Esophagus mucosa (tissue), 1 donor: ENCODE results near the gene B4GALT3. TPM values are rescaled to one million over a fixed set of nuclear protein-coding genes. Genes with fewer than 3 reads are reported as not detected.
A peak's percentile ranks its signal among the peaks of the same experiment; 100 is the strongest.

Experiments used
- ATAC-seq: fragments of 200-7000 bp; cut with Tn5 transposase; one replicate; pipeline ENCODE4 v1.9.1; 2020
- total RNA-seq: library from RNA; stranded (reverse); gene quantifications from one replicate; pipeline ENCODE4 v1.2.4, GENCODE V29; 2023
- donor health status: DM: yes; HTN: yes; CAD: no.

The B4GALT3 gene
- total RNA-seq, 1 donor from 2014 or later: 17.7 TPM

DNA sequence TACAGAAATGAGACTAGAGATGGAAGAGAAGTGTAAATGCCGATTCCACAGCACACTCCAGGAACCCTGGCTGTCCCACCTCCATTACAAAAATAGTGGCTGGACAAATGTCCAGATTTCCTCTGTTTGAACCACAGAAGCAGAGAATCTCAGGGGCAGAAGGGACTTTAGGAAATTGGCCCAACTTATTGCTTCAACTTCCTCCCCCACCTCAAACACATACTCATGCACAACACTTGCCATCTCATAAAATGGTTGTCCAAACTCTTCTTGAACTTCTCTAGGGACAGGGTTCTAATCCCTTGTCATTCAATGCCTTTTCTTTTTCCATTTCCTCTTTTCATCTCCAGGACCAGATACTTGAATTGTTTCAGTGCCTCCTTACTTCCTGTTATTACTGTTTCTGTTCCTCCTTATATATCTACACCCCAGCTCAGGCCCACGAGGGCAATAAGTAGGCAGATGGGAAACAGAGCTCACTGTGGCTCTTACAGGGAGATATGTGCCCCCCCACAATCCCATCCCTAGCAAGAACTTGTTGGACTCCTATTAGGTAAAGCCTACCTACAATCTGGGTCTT is 8.5 kb upstream of the B4GALT3 start:
- ATAC-seq: peak; percentile 27

DNA sequence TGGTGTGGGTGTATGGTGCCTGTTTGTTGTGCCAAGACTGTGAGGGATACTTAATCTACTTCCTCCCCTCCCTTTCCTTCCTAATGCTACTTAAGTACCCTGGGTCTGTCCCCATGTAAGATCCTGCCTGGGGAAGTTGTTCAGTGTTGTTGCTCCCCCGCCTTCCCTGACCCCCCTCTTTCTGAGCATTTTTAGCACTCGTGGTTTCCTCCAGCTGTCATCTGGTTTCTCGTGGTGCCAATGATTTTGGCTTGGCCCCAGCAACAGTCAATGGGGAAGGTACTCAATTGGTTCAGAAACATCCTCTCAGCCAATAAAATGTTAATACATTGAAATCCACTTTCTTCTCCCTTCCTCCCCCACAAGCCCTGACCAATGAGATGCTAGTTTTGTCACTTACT is 8.0 kb upstream of the B4GALT3 start:
- peak; percentile 57 for ATAC-seq

DNA sequence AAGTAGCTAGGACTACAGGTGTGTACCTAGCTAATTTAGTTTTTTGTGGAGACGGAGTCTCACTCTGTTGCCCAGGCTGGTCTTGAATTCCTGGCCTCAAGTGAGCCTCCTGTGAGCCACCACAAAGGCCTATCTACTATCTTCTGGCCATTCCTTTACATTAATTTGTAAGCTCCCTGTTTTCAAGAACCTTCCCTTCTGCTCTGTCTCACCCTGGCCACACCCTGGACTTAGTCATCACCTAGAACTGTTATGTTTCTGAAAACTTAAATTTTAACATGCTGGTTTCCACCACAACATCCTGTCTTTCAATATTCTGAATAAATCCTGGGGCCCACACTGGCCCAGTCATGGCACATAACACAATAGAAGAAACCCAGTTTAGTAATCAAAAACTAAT is 4.9 kb upstream of the B4GALT3 start:
- peak; percentile 18 for ATAC-seq

GRCh38 chr1:161180639-161181038 is 3.3 kb upstream of the B4GALT3 start:
- no peak for ATAC-seq

- peak; percentile 76 for ATAC-seq
These were observed 2.4 kb upstream of the B4GALT3 start for GRCh38 chr1:161179698-161180097.

GRCh38 chr1:161177936-161178244 is 583 bp upstream of the B4GALT3 start:
- no peak for ATAC-seq

- ATAC-seq: peak; percentile 21
These were observed 717 bp downstream of the B4GALT3 start for GRCh38 chr1:161176468-161177111.

DNA sequence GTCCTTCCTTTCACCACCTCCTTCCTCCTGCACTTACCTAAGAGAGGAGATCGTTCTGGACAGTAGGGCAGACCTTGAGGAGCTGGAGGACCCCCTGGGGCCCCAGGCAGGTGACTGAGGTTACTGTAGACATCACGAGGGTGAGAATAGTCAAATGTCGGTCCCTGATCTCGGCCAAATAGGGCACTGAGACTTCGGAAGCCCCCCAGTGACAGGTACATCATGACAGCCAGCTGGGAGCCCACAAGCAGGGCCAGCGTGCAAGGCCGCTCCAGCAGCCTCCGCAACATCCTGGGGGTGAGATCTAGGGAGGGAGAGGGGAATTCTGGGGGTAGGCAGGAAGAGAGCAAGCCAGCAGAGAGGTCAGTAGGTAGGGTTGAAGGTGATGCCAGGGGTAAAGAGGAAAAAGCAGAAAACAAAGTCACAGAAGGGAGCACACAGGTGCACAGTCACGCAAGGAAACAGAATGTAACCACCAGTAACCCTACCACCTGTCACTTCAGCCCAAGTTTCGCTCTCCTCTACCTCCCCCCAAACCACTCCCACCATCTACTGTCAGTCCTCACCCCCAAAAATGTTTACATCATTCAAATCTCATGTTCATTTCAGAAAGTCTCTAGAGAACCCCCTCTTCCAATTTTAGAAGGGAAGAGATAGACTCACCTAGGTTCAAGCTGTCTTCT is 1.4 kb downstream of the B4GALT3 start:
- ATAC-seq: no peak

- ATAC-seq: no peak
These were observed 2.4 kb downstream of the B4GALT3 start for GRCh38 chr1:161174911-161175310.

DNA sequence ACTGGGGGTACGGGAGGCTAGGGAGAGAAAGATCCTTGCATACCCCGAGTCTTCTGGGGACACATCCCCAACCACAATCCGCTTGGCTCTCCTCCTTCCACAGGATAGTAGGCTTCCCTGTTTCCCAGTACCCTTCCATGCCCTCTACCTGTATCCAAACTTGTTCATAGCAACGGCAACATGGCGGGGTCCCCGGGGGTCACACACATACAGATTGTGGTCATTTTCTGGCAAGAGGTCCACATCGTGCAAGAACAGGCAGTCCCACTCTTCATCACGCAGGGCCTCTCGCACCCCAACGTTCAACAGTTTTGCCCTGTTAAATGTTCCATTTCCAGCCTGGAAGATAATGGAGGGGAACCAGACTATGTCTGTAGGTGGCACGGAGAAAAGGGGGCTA is 3.6 kb downstream of the B4GALT3 start:
- no peak for ATAC-seq

GRCh38 chr1:161172776-161173376 is 4.4 kb downstream of the B4GALT3 start:
- no peak for ATAC-seq

GRCh38 chr1:161172349-161172748 is 5.0 kb downstream of the B4GALT3 start:
- ATAC-seq: no peak

GRCh38 chr1:161171696-161172095 is 5.6 kb downstream of the B4GALT3 start:
- no peak for ATAC-seq

- no peak for ATAC-seq
These were observed 6.1 kb downstream of the B4GALT3 start for GRCh38 chr1:161171191-161171590.

GRCh38 chr1:161168906-161169305 is 8.4 kb downstream of the B4GALT3 start:
- ATAC-seq: no peak

- no peak for ATAC-seq
These were observed 10.4 kb downstream of the B4GALT3 start for GRCh38 chr1:161166669-161167548.

GRCh38 chr1:161165742-161166668 is 11.3 kb downstream of the B4GALT3 start, which contains the start of gene PPOX:
Gene PPOX, plus strand, starts transcription at chr1:161166426. Its CDS starts 422 bp downstream, at chr1:161166848.
- ATAC-seq: peak; percentile 95

DNA sequence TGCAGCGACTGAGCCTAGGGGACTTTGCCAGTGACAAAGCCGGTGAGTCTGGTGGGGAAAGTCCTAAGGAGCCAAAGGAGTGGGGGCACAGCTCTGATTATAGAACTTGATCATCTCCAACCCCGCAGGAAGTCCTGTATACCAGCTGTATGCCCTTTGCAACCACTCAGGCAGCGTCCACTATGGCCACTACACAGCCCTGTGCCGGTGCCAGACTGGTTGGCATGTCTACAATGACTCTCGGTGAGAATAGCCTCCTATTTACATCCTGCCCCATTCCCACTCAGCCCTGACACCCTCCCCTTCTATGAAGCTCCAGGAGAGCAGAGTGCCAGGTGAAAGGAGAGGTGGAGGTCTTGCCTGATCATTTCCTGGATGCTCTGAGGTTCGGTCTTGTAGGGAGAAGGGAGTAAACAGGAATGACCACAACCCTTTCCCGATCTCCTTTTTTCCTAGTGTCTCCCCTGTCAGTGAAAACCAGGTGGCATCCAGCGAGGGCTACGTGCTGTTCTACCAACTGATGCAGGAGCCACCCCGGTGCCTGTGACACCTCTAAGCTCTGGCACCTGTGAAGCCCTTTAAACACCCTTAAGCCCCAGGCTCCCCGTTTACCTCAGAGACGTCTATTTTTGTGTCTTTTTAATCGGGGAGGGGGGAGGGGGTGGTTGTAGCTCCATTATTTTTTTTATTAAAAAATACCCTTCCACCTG is 12.3 kb downstream of the B4GALT3 start:
- no peak for ATAC-seq

GRCh38 chr1:161163793-161164192 is 13.5 kb downstream of the B4GALT3 start:
- no peak for ATAC-seq

- ATAC-seq: no peak
These were observed 14.5 kb downstream of the B4GALT3 start for GRCh38 chr1:161162806-161163205.

DNA sequence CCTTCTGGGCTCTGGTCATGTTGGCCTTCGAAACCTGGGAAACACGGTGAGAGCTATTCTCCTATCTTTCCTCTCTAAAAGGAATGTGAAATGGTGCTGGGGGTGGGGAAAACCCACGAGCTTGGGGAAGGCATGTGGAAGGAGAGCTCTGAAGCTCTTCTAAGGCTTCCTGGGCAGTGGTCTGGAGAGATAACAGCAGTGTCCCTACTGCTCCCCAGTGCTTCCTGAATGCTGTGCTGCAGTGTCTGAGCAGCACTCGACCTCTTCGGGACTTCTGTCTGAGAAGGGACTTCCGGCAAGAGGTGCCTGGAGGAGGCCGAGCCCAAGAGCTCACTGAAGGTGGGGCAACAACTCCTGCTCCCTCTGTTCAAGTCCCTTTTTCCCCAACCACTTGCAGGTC is 15.3 kb downstream of the B4GALT3 start:
- ATAC-seq: no peak
